ENCODE measurements around the gene ZNF787. TPM values are rescaled to one million over a fixed set of nuclear protein-coding genes. Genes with fewer than 3 reads are reported as not detected.

ZNF787 gene
- total and polyA plus RNA-seq, 2 of the 8 experiments (the other 6 are each of a cell fraction or from before 2014, with no cell fraction given) = 19.7 to 56.0 TPM

DNA sequence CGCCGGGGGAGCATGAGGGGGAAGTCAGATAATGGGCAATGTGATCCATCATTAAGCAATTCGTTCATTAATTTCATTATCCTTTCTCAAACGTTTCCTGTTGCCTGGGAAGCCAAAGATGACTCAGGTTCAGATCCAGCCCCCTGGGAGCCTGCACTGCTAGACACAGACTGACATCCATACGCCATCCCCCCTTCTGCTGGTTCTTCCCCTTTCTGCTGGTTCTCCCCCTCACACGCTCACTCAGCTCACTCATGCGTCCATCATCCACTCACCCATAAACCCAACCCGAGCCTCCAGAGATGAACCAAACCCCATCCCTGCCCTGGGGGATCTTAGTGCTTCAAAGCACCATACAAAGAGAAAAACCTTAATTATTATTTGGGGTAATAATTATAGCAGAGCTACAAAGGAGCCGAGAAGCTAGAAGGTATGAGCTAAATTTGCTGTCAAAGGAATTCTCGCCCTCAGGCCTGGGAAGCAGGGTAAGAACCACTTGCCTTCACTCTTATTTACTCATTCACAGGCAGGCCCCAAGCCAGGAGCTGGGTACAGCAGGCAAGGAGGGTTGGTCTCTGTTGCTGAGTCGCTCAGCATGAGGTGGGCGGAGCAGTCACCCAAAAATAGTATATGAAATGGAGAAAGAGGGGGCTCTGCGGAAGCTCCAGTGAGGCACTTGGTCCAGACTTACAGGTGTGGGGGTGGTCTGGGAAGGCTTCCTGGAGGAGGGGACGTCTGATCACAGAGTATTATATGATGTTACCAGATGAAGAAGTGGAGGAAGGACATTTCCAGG, 13.0 kb upstream of the ZNF787 start (continued):
- no peak for TF ChIP-seq RBBP5 (IDR thresholded peaks at IDR 0.05; ENCODE audit: borderline replicate concordance, low read depth, low read length)

All from H1 (cell line).